Hepatocyte (in vitro differentiated cells): Measurements from ENCODE around the gene PRKCSH.

Source experiments
- EZH2phosphoT487 ChIP-seq: fragments of 200-600 bp; sonication (generic); IDR thresholded peaks from one replicate; pipeline ENCODE4 v1.6.1; 2018; ENCODE audit warnings: antibody characterized with exemption, mild to moderate bottlenecking, low read depth, moderate library complexity; ENCODE audit not compliant: unreplicated experiment, severe bottlenecking
- TF ChIP-seq, protein P1 (sequence below): fragments of 200-600 bp; sonication (generic); IDR thresholded peaks from 2 replicates; pipeline ENCODE4 v1.5.1; 2016; ENCODE audit warnings: antibody characterized with exemption, mild to moderate bottlenecking; ENCODE audit not compliant: poor library complexity

DNA sequence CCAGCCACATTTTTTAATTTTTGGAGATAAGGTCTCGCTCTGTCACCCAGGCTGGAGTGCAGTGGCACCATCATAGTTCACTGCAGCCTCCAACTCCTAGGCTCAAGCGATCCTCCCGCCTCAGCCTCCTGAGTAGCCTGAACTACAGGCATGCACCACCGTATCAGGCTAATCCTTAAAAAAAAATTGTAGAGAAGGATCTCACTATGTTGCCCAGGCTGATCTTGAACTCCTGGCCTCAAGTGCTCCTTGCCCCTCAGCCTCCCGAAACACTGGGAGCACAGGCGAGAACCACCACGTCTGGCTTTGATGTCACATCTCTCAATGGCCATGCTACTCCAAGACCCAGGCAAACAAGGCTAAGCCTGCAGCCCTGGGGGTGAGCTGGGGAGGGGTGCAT, 21.2 kb downstream of the PRKCSH start:
- TF ChIP-seq, protein P1, sequence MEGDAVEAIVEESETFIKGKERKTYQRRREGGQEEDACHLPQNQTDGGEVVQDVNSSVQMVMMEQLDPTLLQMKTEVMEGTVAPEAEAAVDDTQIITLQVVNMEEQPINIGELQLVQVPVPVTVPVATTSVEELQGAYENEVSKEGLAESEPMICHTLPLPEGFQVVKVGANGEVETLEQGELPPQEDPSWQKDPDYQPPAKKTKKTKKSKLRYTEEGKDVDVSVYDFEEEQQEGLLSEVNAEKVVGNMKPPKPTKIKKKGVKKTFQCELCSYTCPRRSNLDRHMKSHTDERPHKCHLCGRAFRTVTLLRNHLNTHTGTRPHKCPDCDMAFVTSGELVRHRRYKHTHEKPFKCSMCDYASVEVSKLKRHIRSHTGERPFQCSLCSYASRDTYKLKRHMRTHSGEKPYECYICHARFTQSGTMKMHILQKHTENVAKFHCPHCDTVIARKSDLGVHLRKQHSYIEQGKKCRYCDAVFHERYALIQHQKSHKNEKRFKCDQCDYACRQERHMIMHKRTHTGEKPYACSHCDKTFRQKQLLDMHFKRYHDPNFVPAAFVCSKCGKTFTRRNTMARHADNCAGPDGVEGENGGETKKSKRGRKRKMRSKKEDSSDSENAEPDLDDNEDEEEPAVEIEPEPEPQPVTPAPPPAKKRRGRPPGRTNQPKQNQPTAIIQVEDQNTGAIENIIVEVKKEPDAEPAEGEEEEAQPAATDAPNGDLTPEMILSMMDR: no peak
- TF ChIP-seq EZH2phosphoT487: no peak
